HG03095 (cell line): ENCODE results near the gene MAP2K5.

Experiments
- ATAC-seq: cut with Tn5 transposase; IDR thresholded peaks from one replicate; pipeline ENCODE4 v1.9.1; 2021; ENCODE audit warnings: moderate library complexity; ENCODE audit not compliant: unreplicated experiment

Gene MAP2K5

GRCh38 chr15:67832897-67833709 is 290.6 kb downstream of the MAP2K5 start:
- ATAC-seq, result no peak

GRCh38 chr15:67833710-67834511 is 291.4 kb downstream of the MAP2K5 start:
- ATAC-seq, result no peak

GRCh38 chr15:67834581-67835296 is 292.2 kb downstream of the MAP2K5 start:
- no peak for ATAC-seq

GRCh38 chr15:67835297-67836133 is 293.0 kb downstream of the MAP2K5 start:
- ATAC-seq, result no peak

GRCh38 chr15:67836134-67836455 is 293.6 kb downstream of the MAP2K5 start:
- ATAC-seq, result no peak

GRCh38 chr15:67836477-67836876 is 294.0 kb downstream of the MAP2K5 start:
- no peak for ATAC-seq

- ATAC-seq, result no peak
These were observed 294.5 kb downstream of the MAP2K5 start for GRCh38 chr15:67836955-67837354.

- no peak for ATAC-seq
These were observed 296.4 kb downstream of the MAP2K5 start for GRCh38 chr15:67838789-67839332.

- no peak for ATAC-seq
These were observed 297.0 kb downstream of the MAP2K5 start for GRCh38 chr15:67839499-67839928.

- peak; percentile 65 for ATAC-seq
These were observed 297.6 kb downstream of the MAP2K5 start, which contains the start of gene RNU6-1 for GRCh38 chr15:67839929-67840748. Gene RNU6-1, minus strand, starts transcription at chr15:67840045.

- ATAC-seq, result no peak
These were observed 298.4 kb downstream of the MAP2K5 start for GRCh38 chr15:67840749-67841512.

- ATAC-seq, result no peak
These were observed 298.9 kb downstream of the MAP2K5 start for GRCh38 chr15:67841513-67841762.

GRCh38 chr15:67843092-67843501 is 300.6 kb downstream of the MAP2K5 start:
- ATAC-seq, result no peak

GRCh38 chr15:67843571-67844387 is 301.3 kb downstream of the MAP2K5 start:
- ATAC-seq, result no peak

GRCh38 chr15:67845974-67846373 is 303.5 kb downstream of the MAP2K5 start:
- no peak for ATAC-seq

GRCh38 chr15:67849538-67849937 is 307.0 kb downstream of the MAP2K5 start:
- ATAC-seq, result no peak

- no peak for ATAC-seq
These were observed 307.8 kb downstream of the MAP2K5 start for GRCh38 chr15:67850336-67850735.

GRCh38 chr15:67850994-67851571 is 308.6 kb downstream of the MAP2K5 start:
- no peak for ATAC-seq
